Activated T-cell treated with anti-CD3 and anti-CD28 coated beads, Interleukin-2, amount 50 U/mL, for 72 hours (primary cell): Measurements from ENCODE around the gene LSS. TPM values are rescaled to one million over a fixed set of nuclear protein-coding genes. Genes with fewer than 3 reads are reported as not detected.
"Not testable (repeated sequence)": the region's sequence is repeated elsewhere in the genome, so short reads cannot be mapped to it uniquely, and the experiment has no call there.

Experiments
- ATAC-seq, 2 donors: fragments of 150-1000 bp; cut with Tn5 transposase; replicated peaks in 1 of 2; 2 replicates each; pipeline ENCODE4 v1.10.0; 2021; ENCODE audit warnings: moderate library complexity in 2 of 2, mild to moderate bottlenecking in 1 of 2
- DNase-seq, 2 donors: peaks; one replicate each; pipeline ENCODE4 v3.0.0; 2021 to 2022; ENCODE audit warnings: mixed read lengths in 1 of 2
- H3K27ac Mint-ChIP-seq: one replicate; pipeline ENCODE4 v1.8.0; 2022; ENCODE audit warnings: mild to moderate bottlenecking, moderate library complexity, mixed read lengths
- H3K27me3 Mint-ChIP-seq: one replicate; pipeline ENCODE4 v1.8.0; 2022; ENCODE audit warnings: low read depth, mixed read lengths
- H3K36me3 Mint-ChIP-seq, 2 donors: one replicate each; pipeline ENCODE4 v1.8.0; 2022; ENCODE audit warnings: mixed read lengths in 2 of 2, mild to moderate bottlenecking in 1 of 2; ENCODE audit not compliant: insufficient read depth in 2 of 2
- H3K4me1 Mint-ChIP-seq: one replicate; pipeline ENCODE4 v1.8.0; 2022; ENCODE audit warnings: low read depth, mixed read lengths
- H3K4me3 Mint-ChIP-seq, 2 donors: one replicate each; pipeline ENCODE4 v1.8.0; 2022; ENCODE audit warnings: mild to moderate bottlenecking in 2 of 2, mixed read lengths in 2 of 2, moderate library complexity in 2 of 2
- H3K9me3 Mint-ChIP-seq, 2 donors: one replicate each; pipeline ENCODE4 v1.8.0; 2022; ENCODE audit warnings: mixed read lengths in 2 of 2
- total RNA-seq, 2 donors: library from RNA; stranded (reverse); gene quantifications; one replicate each; pipeline ENCODE4 v1.2.3, GENCODE V29; 2022

LSS gene
- total RNA-seq, 2 donors from 2014 or later: 18.9 to 22.4 TPM

DNA sequence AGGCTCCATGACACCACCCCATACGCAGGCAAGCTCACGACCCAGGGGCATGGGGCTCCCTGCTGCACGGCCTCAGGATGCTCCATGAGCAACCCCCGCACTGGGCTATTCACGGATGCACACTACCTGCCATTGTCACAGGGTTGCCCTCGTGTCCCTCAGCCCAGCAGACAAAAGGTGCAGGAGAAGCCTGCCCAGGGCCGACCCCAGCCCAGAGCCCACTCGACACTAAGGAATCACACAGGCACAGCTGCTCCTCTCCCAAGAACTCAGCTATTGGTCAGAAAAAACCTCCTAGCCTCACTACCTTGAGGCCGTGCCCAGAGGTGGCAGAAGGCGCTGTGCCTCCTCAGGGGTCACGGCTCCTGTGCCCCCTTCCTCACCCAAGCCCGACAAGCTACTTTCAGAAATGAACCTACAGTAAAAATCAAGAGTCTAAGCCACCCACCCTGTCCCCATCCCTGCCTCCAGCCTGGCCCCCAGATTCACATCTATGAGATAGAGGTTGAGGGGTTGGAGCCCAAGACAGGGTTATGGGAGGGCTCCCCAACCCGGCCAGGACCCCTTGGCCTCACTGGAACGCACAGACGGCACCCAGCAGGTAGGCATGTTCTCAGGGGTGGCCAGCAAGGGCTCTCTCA is 38.0 kb downstream of the LSS start:
- Mint-ChIP-seq H3K4me1 (no peaks in the 10 kb centered on the region), H3K27ac (no peak overlapping the region), H3K4me3 (no peak overlapping the region), H3K27me3 (peaks cover 1% of the 10 kb centered on the region), H3K9me3 (no peaks in the 10 kb centered on the region), H3K36me3 (peaks cover 0 to 6% of the 10 kb centered on the region in 2 donors)
- ATAC-seq (no peak), DNase-seq (no peak)

GRCh38 chr21:46189959-46190490 is 38.5 kb downstream of the LSS start:
- DNase-seq (no peak), ATAC-seq (no peak)
- no peak overlapping the region for H3K27ac Mint-ChIP-seq
- H3K4me1 Mint-ChIP-seq: no peaks in the 10 kb centered on the region
- no peak overlapping the region for H3K4me3 Mint-ChIP-seq
- H3K36me3 Mint-ChIP-seq: peaks cover 0 to 6% of the 10 kb centered on the region in 2 donors
- H3K9me3 Mint-ChIP-seq: no peaks in the 10 kb centered on the region
- peaks cover 7% of the 10 kb centered on the region for H3K27me3 Mint-ChIP-seq

DNA sequence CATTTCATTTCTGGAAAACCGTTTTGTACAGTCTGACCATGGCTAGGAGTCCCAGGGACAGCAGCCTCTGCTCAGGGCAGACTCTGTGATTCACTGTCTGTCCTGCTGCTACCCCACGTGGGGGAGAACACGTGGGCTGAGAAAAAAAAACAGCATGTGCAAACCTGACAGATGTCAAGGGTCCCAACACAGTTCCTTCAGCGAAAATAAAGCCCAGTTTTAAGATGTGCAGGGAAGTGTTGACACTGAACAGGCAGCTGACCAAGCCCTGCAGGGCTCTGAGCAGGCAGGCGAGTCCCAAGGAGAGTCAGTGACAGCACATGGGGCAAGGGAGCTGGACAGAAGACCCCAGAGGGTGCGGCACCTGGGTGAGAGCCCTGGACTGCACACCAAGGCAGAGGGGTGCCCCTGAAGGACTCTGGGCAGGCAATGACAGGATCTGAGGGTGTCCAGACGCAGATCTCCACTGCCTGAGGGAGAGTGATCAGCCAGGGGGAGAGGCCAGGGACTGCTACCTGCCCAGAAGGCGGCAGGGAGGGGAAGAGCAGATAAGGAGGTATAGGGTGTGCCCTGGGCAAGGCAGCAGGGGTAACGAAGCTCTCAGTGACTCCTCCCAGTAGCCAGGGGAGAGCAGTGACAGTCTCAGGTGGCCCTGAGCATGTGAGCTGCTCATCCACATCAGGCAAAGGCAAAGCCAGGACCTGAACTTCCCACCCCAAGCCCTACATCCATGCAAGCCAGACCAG is 39.2 kb downstream of the LSS start:
- H3K4me3 Mint-ChIP-seq: no peak overlapping the region
- no peak overlapping the region for H3K27ac Mint-ChIP-seq
- ATAC-seq (no peak), DNase-seq (no peak)
- peaks cover 0 to 6% of the 10 kb centered on the region in 2 donors for H3K36me3 Mint-ChIP-seq
- H3K27me3 Mint-ChIP-seq: peaks cover 11% of the 10 kb centered on the region
- H3K4me1 Mint-ChIP-seq: no peaks in the 10 kb centered on the region
- H3K9me3 Mint-ChIP-seq: no peaks in the 10 kb centered on the region

GRCh38 chr21:46188226-46189212 is 40.1 kb downstream of the LSS start:
- Mint-ChIP-seq H3K4me1 (no peaks in the 10 kb centered on the region), H3K36me3 (peaks cover 0 to 3% of the 10 kb centered on the region in 2 donors), H3K27me3 (peaks cover 11% of the 10 kb centered on the region), H3K9me3 (no peaks in the 10 kb centered on the region), H3K4me3 (no peak overlapping the region), H3K27ac (no peak overlapping the region)
- ATAC-seq (no peak), DNase-seq (no peak)

GRCh38 chr21:46187814-46188213 is 40.8 kb downstream of the LSS start:
- Mint-ChIP-seq H3K9me3 (no peaks in the 10 kb centered on the region), H3K4me3 (no peak overlapping the region), H3K27ac (no peak overlapping the region), H3K36me3 (no peaks in the 10 kb centered on the region), H3K27me3 (peaks cover 11% of the 10 kb centered on the region), H3K4me1 (no peaks in the 10 kb centered on the region)
- DNase-seq (no peak), ATAC-seq (no peak)

DNA sequence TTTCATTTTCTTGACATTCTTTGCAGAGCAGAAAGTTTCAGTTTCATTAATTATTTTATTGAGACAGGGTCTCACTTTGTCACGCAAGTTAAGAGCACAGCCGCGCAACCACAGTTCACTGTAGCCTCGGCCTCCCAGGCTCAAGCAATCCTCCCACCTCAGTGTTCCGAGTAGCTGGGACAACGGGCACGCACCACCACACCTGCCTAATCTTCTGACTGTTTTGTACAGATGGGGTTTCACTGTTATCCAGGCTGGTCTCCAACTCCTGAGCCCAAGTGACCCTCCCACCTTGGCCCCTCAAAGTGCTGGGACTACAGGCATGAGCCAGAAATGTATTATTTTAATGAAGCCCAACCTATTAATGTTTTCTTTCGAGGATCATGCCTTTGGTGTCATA is 41.3 kb downstream of the LSS start:
- Mint-ChIP-seq H3K36me3 (no peaks in the 10 kb centered on the region), H3K4me3 (no peak overlapping the region), H3K27ac (no peak overlapping the region), H3K27me3 (peaks cover 11% of the 10 kb centered on the region), H3K9me3 (no peaks in the 10 kb centered on the region), H3K4me1 (no peaks in the 10 kb centered on the region)
- DNase-seq: no peak
- no peak for ATAC-seq

DNA sequence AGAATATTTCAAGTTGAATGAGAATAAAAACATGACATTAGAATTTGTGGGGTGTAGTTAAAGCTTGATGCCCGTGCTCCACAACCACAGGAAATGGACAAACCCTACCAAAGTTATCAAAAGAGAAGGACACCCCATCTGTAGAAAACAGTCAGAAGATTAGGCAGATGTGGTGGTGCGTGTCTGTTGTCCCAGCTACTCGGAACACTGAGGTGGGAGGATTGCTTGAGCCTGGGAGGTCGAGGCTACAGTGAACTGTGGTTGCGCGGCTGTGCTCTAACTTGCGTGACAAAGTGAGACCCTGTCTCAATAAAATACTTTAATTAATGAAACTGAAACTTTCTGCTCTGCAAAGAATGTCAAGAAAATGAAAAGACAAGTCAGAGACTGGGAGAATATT is 42.9 kb downstream of the LSS start:
- H3K9me3 Mint-ChIP-seq: no peaks in the 10 kb centered on the region
- no peak overlapping the region for H3K27ac Mint-ChIP-seq
- H3K4me3 Mint-ChIP-seq: peak overlapping the region in 1 of 2 donors; percentile 96
- DNase-seq (no peak), ATAC-seq (no peak)
- H3K36me3 Mint-ChIP-seq: no peaks in the 10 kb centered on the region
- peaks cover 11% of the 10 kb centered on the region for H3K27me3 Mint-ChIP-seq
- H3K4me1 Mint-ChIP-seq: no peaks in the 10 kb centered on the region

GRCh38 chr21:46184625-46185555 is 43.7 kb downstream of the LSS start:
- no peaks in the 10 kb centered on the region for H3K4me1 Mint-ChIP-seq
- peak; percentile 79 to 85 for DNase-seq
- H3K36me3 Mint-ChIP-seq: no peaks in the 10 kb centered on the region
- no peaks in the 10 kb centered on the region for H3K9me3 Mint-ChIP-seq
- ATAC-seq: peak; percentile 87 to 95
- peaks cover 11% of the 10 kb centered on the region for H3K27me3 Mint-ChIP-seq
- peak overlapping the region; percentile 89 for H3K27ac Mint-ChIP-seq
- H3K4me3 Mint-ChIP-seq: peak overlapping the region; percentile 67 to 96

DNA sequence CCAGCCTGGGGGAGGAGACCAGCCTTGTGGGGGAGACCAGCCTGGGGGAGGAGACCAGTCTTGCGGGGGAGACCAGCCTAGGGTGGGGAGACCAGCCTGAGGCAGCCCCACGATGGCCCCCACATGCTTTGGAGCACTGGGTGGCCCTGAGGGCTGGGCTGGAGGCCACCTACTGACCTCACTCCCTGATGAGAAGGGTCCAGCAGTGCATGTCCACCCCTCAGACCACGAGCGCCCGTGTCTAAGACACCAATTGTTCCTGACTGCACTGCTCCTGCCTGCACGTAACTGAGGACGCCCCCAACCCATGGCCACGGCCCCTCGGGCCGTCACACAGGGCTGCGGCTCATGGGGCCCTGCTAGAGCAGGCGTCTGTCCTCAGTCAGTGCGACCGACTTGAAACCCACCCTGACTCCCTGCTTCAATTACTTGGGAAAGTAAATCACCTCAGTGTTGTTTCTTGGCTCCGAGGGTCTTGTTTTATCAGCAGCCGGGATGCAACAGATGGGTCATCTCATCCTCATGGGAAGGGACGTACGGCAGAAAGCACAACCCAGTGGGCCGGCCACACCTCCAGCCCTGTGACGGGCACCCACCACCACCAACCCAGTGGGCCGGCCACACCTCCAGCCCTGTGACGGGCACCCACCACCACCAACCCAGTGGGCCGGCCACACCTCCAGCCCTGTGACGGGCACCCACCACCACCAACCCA is 44.5 kb downstream of the LSS start, which contains the start of gene SPATC1L:
Gene SPATC1L (minus strand): TSS at position 550 of the 715 bp plus-strand sequence. CDS start 1,643 bp downstream, outside the sequence.
- H3K9me3 Mint-ChIP-seq: no peaks in the 10 kb centered on the region
- peak within 1 kb of the TSS; percentile 67 to 96 for H3K4me3 Mint-ChIP-seq
- H3K27ac Mint-ChIP-seq: peak within 1 kb of the TSS; percentile 89
- no peaks in the 10 kb centered on the region for H3K36me3 Mint-ChIP-seq
- H3K4me1 Mint-ChIP-seq: no peaks in the 10 kb centered on the region
- ATAC-seq: peak in 1 of 2 donors; percentile 78
- DNase-seq: no peak
- H3K27me3 Mint-ChIP-seq: peaks cover 11% of the 10 kb centered on the region

DNA sequence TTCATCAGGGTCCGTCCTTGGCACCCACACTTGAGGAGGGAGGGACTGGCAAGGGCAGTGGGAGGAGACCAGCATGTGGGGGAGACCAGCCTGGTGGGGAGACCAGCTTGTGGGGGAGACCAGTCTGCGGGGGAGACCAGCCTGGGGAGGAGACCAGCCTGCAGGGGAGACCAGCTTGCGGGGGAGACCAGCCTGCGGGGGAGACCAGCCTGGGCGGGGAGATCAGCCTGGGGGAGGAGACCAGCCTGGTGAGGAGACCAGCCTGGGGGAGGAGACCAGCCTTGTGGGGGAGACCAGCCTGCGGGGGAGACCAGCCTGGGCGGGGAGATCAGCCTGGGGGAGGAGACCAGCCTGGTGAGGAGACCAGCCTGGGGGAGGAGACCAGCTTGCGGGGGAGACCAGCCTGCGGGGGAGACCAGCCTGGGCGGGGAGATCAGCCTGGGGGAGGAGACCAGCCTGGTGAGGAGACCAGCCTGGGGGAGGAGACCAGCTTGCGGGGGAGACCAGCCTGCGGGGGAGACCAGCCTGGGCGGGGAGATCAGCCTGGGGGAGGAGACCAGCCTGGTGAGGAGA is 45.2 kb downstream of the LSS start:
- not testable (repeated sequence) for H3K4me1 Mint-ChIP-seq, DNase-seq, H3K27ac Mint-ChIP-seq, ATAC-seq, H3K36me3 Mint-ChIP-seq, H3K9me3 Mint-ChIP-seq
- peak overlapping the region; percentile 29 to 49 for H3K4me3 Mint-ChIP-seq
- H3K27me3 Mint-ChIP-seq: peaks cover 11% of the 10 kb centered on the region
